Activated CD8-positive, alpha-beta memory T cell treated with anti-CD3 and anti-CD28 coated beads, Interleukin-2, amount 50 U/mL, for 4 hours (primary cell): ENCODE measurements around the gene CHERP.
"Not testable (repeated sequence)": the region's sequence is repeated elsewhere in the genome, so short reads cannot be mapped to it uniquely, and the experiment has no call there.

ENCODE experiments used
- DNase-seq: peaks from one replicate; pipeline ENCODE4 v3.0.0-alpha.2; 2020

CHERP gene

GRCh38 chr19:16518061-16518460, 24.2 kb downstream of the CHERP start:
- no peak for DNase-seq

GRCh38 chr19:16516923-16517610, 25.2 kb downstream of the CHERP start:
- no peak for DNase-seq

- no peak for DNase-seq
Observed at GRCh38 chr19:16516381-16516780, 25.9 kb downstream of the CHERP start.

- DNase-seq: no peak
Observed at GRCh38 chr19:16514383-16515019, 27.7 kb downstream of the CHERP start.

GRCh38 chr19:16512611-16513010, 29.6 kb downstream of the CHERP start:
- not testable (repeated sequence) for DNase-seq

GRCh38 chr19:16509141-16510061, 32.8 kb downstream of the CHERP start:
- DNase-seq: no peak

GRCh38 chr19:16508546-16508945, 33.7 kb downstream of the CHERP start:
- DNase-seq: no peak

- DNase-seq: no peak
Observed at GRCh38 chr19:16506961-16507360, 35.3 kb downstream of the CHERP start.

- not testable (repeated sequence) for DNase-seq
Observed at GRCh38 chr19:16506161-16506560, 36.1 kb downstream of the CHERP start.

GRCh38 chr19:16504271-16504670, 38.0 kb downstream of the CHERP start:
- no peak for DNase-seq

- DNase-seq: no peak
Observed at GRCh38 chr19:16497837-16498236, 44.4 kb downstream of the CHERP start.

GRCh38 chr19:16497042-16497441, 45.2 kb downstream of the CHERP start:
- no peak for DNase-seq

- no peak for DNase-seq
Observed at GRCh38 chr19:16496613-16496983, 45.6 kb downstream of the CHERP start.

- peak; percentile 96 for DNase-seq
Observed at GRCh38 chr19:16495982-16496612, 46.1 kb downstream of the CHERP start, which contains the start of the genes C19orf44 and CALR3. TSS of gene C19orf44 (plus strand) at chr19:16496394. CDS start at chr19:16500793, 4,399 bp downstream. TSS of gene CALR3 (minus strand) at chr19:16496167. CDS start at chr19:16496129, 38 bp downstream.

GRCh38 chr19:16486476-16486875, 55.8 kb downstream of the CHERP start:
- not testable (repeated sequence) for DNase-seq

- no peak for DNase-seq
Observed at GRCh38 chr19:16482745-16483144, 59.5 kb downstream of the CHERP start.

- no peak for DNase-seq
Observed at GRCh38 chr19:16477311-16477710, 64.9 kb downstream of the CHERP start.

GRCh38 chr19:16476401-16476800, 65.8 kb downstream of the CHERP start:
- no peak for DNase-seq

- DNase-seq: no peak
Observed at GRCh38 chr19:16473875-16474392, 68.3 kb downstream of the CHERP start.

GRCh38 chr19:16472992-16473391, 69.2 kb downstream of the CHERP start:
- no peak for DNase-seq

- not testable (repeated sequence) for DNase-seq
Observed at GRCh38 chr19:16472559-16472899, 69.7 kb downstream of the CHERP start.

- DNase-seq: no peak
Observed at GRCh38 chr19:16470911-16471811, 71.1 kb downstream of the CHERP start.
